T-cell (primary cell): ENCODE measurements around the gene SPG7. TPM values are rescaled to one million over a fixed set of nuclear protein-coding genes. Genes with fewer than 3 reads are reported as not detected.

Source experiments
- ATAC-seq, 4 experiments: fragments of 200-7000 bp in 3 of 4; fragments of 150-1000 bp in 1 of 4; cut with Tn5 transposase; replicated peaks in 1 of 4; 1 replicate in 3 of 4; 2 replicates in 1 of 4; pipeline ENCODE4 v1.10.0; 2021; ENCODE audit warnings: moderate library complexity in 3 of 4, mild to moderate bottlenecking in 2 of 4, moderate number of reproducible peaks in 1 of 4
- CTCF ChIA-PET, 2 donors: fragments of 300-600 bp; sonication (Branson Sonifier 250); formaldehyde crosslinking; loops; one replicate each; lab custom pipeline; 2022; ENCODE audit warnings: antibody characterized with exemption in 2 of 2; lab: Charles Lee
- POLR2A ChIA-PET, 2 donors: fragments of 300-600 bp; sonication (Branson Sonifier 250); formaldehyde crosslinking; loops; one replicate each; lab custom pipeline; 2022; ENCODE audit warnings: antibody characterized with exemption in 2 of 2; lab: Charles Lee
- DNase-seq, 35 experiments: peaks; one replicate each; pipeline versions ENCODE4 v3.0.0 to v3.0.0-alpha.2; 2013 to 2023
- H3K27ac ChIP-seq: one replicate; pipeline ENCODE4 v1.5.1; 2013; ENCODE audit warnings: low read length
- H3K27me3 ChIP-seq, 2 experiments: replicated peaks in 1 of 2; 1 replicate in 1 of 2; 2 replicates in 1 of 2; pipeline versions ENCODE4 v1.6.1 to v1.7.0; 2013; ENCODE audit warnings: low read length in 1 of 2, mixed read lengths in 1 of 2; ENCODE audit not compliant: control insufficient read depth in 2 of 2, insufficient read depth in 2 of 2; ENCODE audit errors: extremely low read depth in 1 of 2
- H3K36me3 ChIP-seq, 2 donors: 1 replicate in 1 of 2; 2 replicates in 1 of 2; pipeline versions ENCODE4 v1.6.1 to v1.7.0; 2013; ENCODE audit warnings: low read length in 1 of 2; ENCODE audit not compliant: control insufficient read depth in 2 of 2, insufficient read depth in 1 of 2; ENCODE audit errors: extremely low read depth in 1 of 2
- H3K4me1 ChIP-seq, 2 experiments: 1 replicate in 1 of 2; 2 replicates in 1 of 2; pipeline versions ENCODE4 v1.6.1 to v1.7.0; 2013; ENCODE audit warnings: low read length in 2 of 2, mixed read lengths in 1 of 2; ENCODE audit not compliant: insufficient read depth in 2 of 2, control insufficient read depth in 1 of 2; ENCODE audit errors: extremely low read depth in 1 of 2
- H3K4me3 ChIP-seq, 2 donors: 1 replicate in 1 of 2; 2 replicates in 1 of 2; pipeline versions ENCODE4 v1.5.1 to v1.7.0; 2013; ENCODE audit warnings: mild to moderate bottlenecking in 2 of 2, low read length in 1 of 2, moderate library complexity in 1 of 2; ENCODE audit not compliant: control insufficient read depth in 1 of 2; ENCODE audit errors: extremely low read depth in 1 of 2
- H3K9me3 ChIP-seq: 2 replicates; pipeline ENCODE4 v1.7.0; 2013
- H3K27ac Mint-ChIP-seq, 2 donors: one replicate each; pipeline ENCODE4 v1.8.0; 2020 to 2021; ENCODE audit warnings: mild to moderate bottlenecking in 2 of 2, mixed read lengths in 2 of 2
- H3K27me3 Mint-ChIP-seq, 2 donors: one replicate each; pipeline ENCODE4 v1.8.0; 2021 to 2022; ENCODE audit warnings: mixed read lengths in 2 of 2
- H3K36me3 Mint-ChIP-seq: one replicate; pipeline ENCODE4 v1.8.0; 2021; ENCODE audit warnings: mixed read lengths
- H3K4me1 Mint-ChIP-seq, 3 donors: one replicate each; pipeline ENCODE4 v1.8.0; 2020 to 2022; ENCODE audit warnings: mixed read lengths in 3 of 3, mild to moderate bottlenecking in 1 of 3
- H3K4me3 Mint-ChIP-seq, 3 donors: one replicate each; pipeline ENCODE4 v1.8.0; 2020 to 2022; ENCODE audit warnings: mild to moderate bottlenecking in 3 of 3, mixed read lengths in 3 of 3, moderate library complexity in 3 of 3
- H3K9me3 Mint-ChIP-seq, 3 donors: one replicate each; pipeline ENCODE4 v1.8.0; 2020 to 2022; ENCODE audit warnings: mixed read lengths in 3 of 3
- WGBS: methylation state at CpG from one replicate; pipeline ENCODE4 v1.1.5; 2013; ENCODE audit warnings: missing lambda C conversion rate; ENCODE audit not compliant: insufficient coverage; 5-methylcytosine and 5-hydroxymethylcytosine counted together
- total RNA-seq, 35 experiments: library from RNA in 6 of 35; stranded (reverse) in 6 of 35; fragments of 120-200 nt in 1 of 35; gene quantifications; one replicate each; pipeline versions ENCODE4 v1.2.1 to v1.2.4 and lab custom pipeline; 2013 to 2026

SPG7 gene
- total RNA-seq, 5 donors from 2014 or later (not counting 1 experiment from before 2014, with no cell fraction given): 161 to 203 (median 184) TPM

DNA sequence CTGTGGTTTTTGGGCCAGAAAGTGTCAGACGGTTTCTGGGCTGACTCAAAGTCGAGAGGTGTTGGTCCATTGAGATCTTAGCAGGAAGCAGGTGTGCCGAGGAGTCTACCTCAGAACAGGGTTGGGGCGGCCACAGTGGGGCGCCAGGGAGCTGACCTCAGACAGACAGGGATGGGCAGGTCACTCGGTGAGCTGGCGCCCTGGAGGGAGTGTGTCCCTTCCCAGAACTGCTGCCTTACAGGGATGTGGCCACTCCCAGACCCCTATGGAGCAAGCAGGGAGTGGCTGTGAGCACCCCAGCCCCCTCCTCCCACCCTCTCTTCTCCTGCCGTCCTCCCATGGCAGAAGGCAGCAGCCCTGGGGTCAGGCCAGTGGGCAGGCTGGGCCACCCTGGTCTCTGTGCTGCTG lies 91.3 kb downstream of the SPG7 start:
- no peaks in the 10 kb centered on the region for H3K36me3 ChIP-seq
- H3K36me3 Mint-ChIP-seq: no peaks in the 10 kb centered on the region
- WGBS: 10% methylated on average over 4 of the region's 8 CpGs
- no peaks in the 10 kb centered on the region for H3K9me3 Mint-ChIP-seq
- peak in 7 of 35 experiments; percentile 14 to 52 (median 32) for DNase-seq
- CTCF ChIA-PET: no interaction called here
- peak in 2 of 4 experiments; percentile 27 to 37 for ATAC-seq
- POLR2A ChIA-PET: interaction anchor here in 1 of 2 donors (0.7 kb wide), 1 partner anchor 261 kb away, joined by 3 read pairs; no protein-coding TSS in a partner anchor
- H3K27ac Mint-ChIP-seq: peak overlapping the region in 1 of 2 donors; percentile 22
- no peak overlapping the region for H3K4me3 ChIP-seq
- H3K4me1 ChIP-seq: peaks cover 0 to 29% of the 10 kb centered on the region in 2 experiments
- no peak overlapping the region for H3K27ac ChIP-seq
- H3K4me3 Mint-ChIP-seq: no peak overlapping the region
- H3K27me3 ChIP-seq: peaks cover 0 to 2% of the 10 kb centered on the region in 2 experiments
- no peaks in the 10 kb centered on the region for H3K9me3 ChIP-seq
- H3K4me1 Mint-ChIP-seq: peaks cover 14 to 26% (median 17%) of the 10 kb centered on the region in 3 donors
- no peaks in the 10 kb centered on the region for H3K27me3 Mint-ChIP-seq

- ChIA-PET POLR2A (interaction anchor here in 1 of 2 donors (0.7 kb wide), 1 partner anchor 261 kb away, joined by 3 read pairs; no protein-coding TSS in a partner anchor), CTCF (interaction anchor here in 1 of 2 donors (0.6 kb wide), 1 partner anchor 308 kb away, joined by 7 read pairs; no protein-coding TSS in a partner anchor)
- peaks cover 0 to 2% of the 10 kb centered on the region in 2 experiments for H3K27me3 ChIP-seq
- Mint-ChIP-seq H3K27me3 (no peaks in the 10 kb centered on the region), H3K4me1 (peaks cover 14 to 26% (median 17%) of the 10 kb centered on the region in 3 donors), H3K4me3 (no peak overlapping the region), H3K9me3 (no peaks in the 10 kb centered on the region), H3K27ac (peak overlapping the region in 1 of 2 donors; percentile 5), H3K36me3 (no peaks in the 10 kb centered on the region)
- no peak overlapping the region for H3K27ac ChIP-seq
- ATAC-seq (no peak), DNase-seq (no peak)
- 88% methylated on average over 8 of the region's 10 CpGs for WGBS
- H3K4me1 ChIP-seq: peaks cover 0 to 25% of the 10 kb centered on the region in 2 experiments
- no peak overlapping the region for H3K4me3 ChIP-seq
- H3K36me3 ChIP-seq: no peaks in the 10 kb centered on the region
- H3K9me3 ChIP-seq: no peaks in the 10 kb centered on the region
Observed at GRCh38 chr16:89599902-89600301, 91.7 kb downstream of the SPG7 start.

DNA sequence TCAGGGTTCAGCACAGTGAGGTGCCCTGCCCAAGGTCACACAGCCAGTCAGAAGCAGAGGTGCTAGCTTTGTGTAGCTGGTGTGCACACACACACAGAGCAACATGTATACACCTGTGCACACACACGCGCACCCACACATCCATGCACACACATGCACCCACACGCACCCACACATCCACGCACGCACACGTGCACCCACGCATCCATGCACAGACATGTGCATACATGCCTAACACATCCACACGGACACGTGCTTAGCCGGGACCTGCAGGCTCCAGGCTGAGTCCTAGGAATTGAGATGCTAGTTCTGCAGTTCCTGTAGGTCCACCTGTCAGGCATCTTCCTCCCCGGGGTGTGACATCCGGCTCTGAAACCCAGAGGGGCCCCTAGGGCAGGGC lies 92.2 kb downstream of the SPG7 start:
- no peak for ATAC-seq
- POLR2A ChIA-PET: interaction anchor here in 1 of 2 donors (0.7 kb wide), 1 partner anchor 262 kb away, joined by 3 read pairs; no protein-coding TSS in a partner anchor
- Mint-ChIP-seq H3K27me3 (no peaks in the 10 kb centered on the region), H3K36me3 (no peaks in the 10 kb centered on the region), H3K27ac (peak overlapping the region in 1 of 2 donors; percentile 5), H3K4me1 (peaks cover 14 to 26% (median 17%) of the 10 kb centered on the region in 3 donors), H3K4me3 (no peak overlapping the region), H3K9me3 (no peaks in the 10 kb centered on the region)
- CTCF ChIA-PET: interaction anchor here in 1 of 2 donors (0.6 kb wide), 1 partner anchor 308 kb away, joined by 7 read pairs; no protein-coding TSS in a partner anchor
- H3K27ac ChIP-seq: no peak overlapping the region
- peaks cover 0 to 23% of the 10 kb centered on the region in 2 experiments for H3K4me1 ChIP-seq
- no peak overlapping the region for H3K4me3 ChIP-seq
- peaks cover 0 to 2% of the 10 kb centered on the region in 2 experiments for H3K27me3 ChIP-seq
- H3K9me3 ChIP-seq: no peaks in the 10 kb centered on the region
- 85% methylated on average over 12 of the region's 12 CpGs for WGBS
- DNase-seq: no peak
- no peaks in the 10 kb centered on the region for H3K36me3 ChIP-seq

GRCh38 chr16:89600956-89601355 lies 92.8 kb downstream of the SPG7 start:
- no peaks in the 10 kb centered on the region for H3K9me3 Mint-ChIP-seq
- H3K4me1 Mint-ChIP-seq: peaks cover 14 to 22% (median 17%) of the 10 kb centered on the region in 3 donors
- CTCF ChIA-PET: no interaction called here
- no peaks in the 10 kb centered on the region for H3K36me3 ChIP-seq
- peaks cover 0 to 2% of the 10 kb centered on the region in 2 experiments for H3K27me3 ChIP-seq
- no peak overlapping the region for H3K4me3 Mint-ChIP-seq
- ATAC-seq (no peak), DNase-seq (no peak)
- peaks cover 0 to 23% of the 10 kb centered on the region in 2 experiments for H3K4me1 ChIP-seq
- H3K4me3 ChIP-seq: no peak overlapping the region
- no peak overlapping the region for H3K27ac ChIP-seq
- H3K9me3 ChIP-seq: no peaks in the 10 kb centered on the region
- no peaks in the 10 kb centered on the region for H3K27me3 Mint-ChIP-seq
- POLR2A ChIA-PET: no interaction called here
- no peaks in the 10 kb centered on the region for H3K36me3 Mint-ChIP-seq
- 94% methylated on average over 3 of the region's 8 CpGs for WGBS
- no peak overlapping the region for H3K27ac Mint-ChIP-seq

GRCh38 chr16:89601906-89602272 lies 93.7 kb downstream of the SPG7 start:
- ChIA-PET POLR2A (no interaction called here), CTCF (no interaction called here)
- Histone ChIP-seq H3K9me3 (no peaks in the 10 kb centered on the region), H3K4me1 (peaks cover 0 to 23% of the 10 kb centered on the region in 2 experiments), H3K27ac (no peak overlapping the region), H3K36me3 (no peaks in the 10 kb centered on the region), H3K4me3 (no peak overlapping the region), H3K27me3 (peaks cover 0 to 2% of the 10 kb centered on the region in 2 experiments)
- no peaks in the 10 kb centered on the region for H3K36me3 Mint-ChIP-seq
- ATAC-seq (no peak), DNase-seq (no peak)
- H3K4me1 Mint-ChIP-seq: peaks cover 14 to 22% (median 17%) of the 10 kb centered on the region in 3 donors
- H3K4me3 Mint-ChIP-seq: peak overlapping the region in 1 of 3 donors; percentile 41
- H3K9me3 Mint-ChIP-seq: no peaks in the 10 kb centered on the region
- WGBS: 81% methylated on average over 21 of the region's 22 CpGs
- no peaks in the 10 kb centered on the region for H3K27me3 Mint-ChIP-seq
- H3K27ac Mint-ChIP-seq: no peak overlapping the region

GRCh38 chr16:89602273-89602951 lies 94.2 kb downstream of the SPG7 start:
- DNase-seq (peak in 25 of 35 experiments; percentile 20 to 66 (median 37)), ATAC-seq (peak; percentile 85 to 92 (median 87))
- Histone ChIP-seq H3K4me1 (peaks cover 0 to 23% of the 10 kb centered on the region in 2 experiments), H3K27me3 (peaks cover 0 to 2% of the 10 kb centered on the region in 2 experiments), H3K9me3 (no peaks in the 10 kb centered on the region), H3K27ac (no peak overlapping the region), H3K36me3 (no peaks in the 10 kb centered on the region), H3K4me3 (no peak overlapping the region)
- ChIA-PET POLR2A (interaction anchor here in 1 of 2 donors (0.6 kb wide), 1 partner anchor 85 kb away, joined by 3 read pairs; no protein-coding TSS in a partner anchor), CTCF (no interaction called here)
- Mint-ChIP-seq H3K4me3 (peak overlapping the region in 2 of 3 donors; percentile 41 to 55), H3K4me1 (peaks cover 14 to 22% (median 17%) of the 10 kb centered on the region in 3 donors), H3K36me3 (no peaks in the 10 kb centered on the region), H3K27me3 (no peaks in the 10 kb centered on the region), H3K9me3 (no peaks in the 10 kb centered on the region), H3K27ac (peak overlapping the region in 1 of 2 donors; percentile 63)
- 3% methylated on average over 17 of the region's 22 CpGs for WGBS
